Measurements from ENCODE around the gene ALPP. TPM values are rescaled to one million over a fixed set of nuclear protein-coding genes. Genes with fewer than 3 reads are reported as not detected.
A peak's percentile ranks its signal among the peaks of the same experiment; 100 is the strongest.
"Not testable (repeated sequence)": the region's sequence is repeated elsewhere in the genome, so short reads cannot be mapped to it uniquely, and the experiment has no call there.

The ALPP gene
- total RNA-seq, 1 donor from 2014 or later, result not detected

- Histone ChIP-seq H3K4me1 (no peaks in the 10 kb centered on the region), H3K27me3 (no peaks in the 10 kb centered on the region), H3K9ac (no peak overlapping the region), H3K4me2 (no peak overlapping the region), H2AFZ (replicated peaks) (no peak overlapping the region), H3K79me2 (ENCODE audit: low read depth) (no peaks in the 10 kb centered on the region), H3K4me3 (no peak overlapping the region), H3K36me3 (no peaks in the 10 kb centered on the region), H3K27ac (no peak overlapping the region), H4K20me1 (ENCODE audit: low read depth) (no peaks in the 10 kb centered on the region), H3F3A (ENCODE audit: low read depth) (no peaks in the 10 kb centered on the region), H3K9me3 (ENCODE audit: low read depth) (no peaks in the 10 kb centered on the region)
- H3K9me3 Mint-ChIP-seq, result peaks cover 7% of the 10 kb centered on the region
- no peaks in the 10 kb centered on the region for H3K27me3 Mint-ChIP-seq (ENCODE audit: insufficient read depth, low read depth)
- H3K4me1 Mint-ChIP-seq, result peaks cover 7% of the 10 kb centered on the region
- H3K4me3 Mint-ChIP-seq, result no peak overlapping the region
- H3K27ac Mint-ChIP-seq, result no peak overlapping the region
- no peak for TF ChIP-seq EZH2phosphoT487 (IDR thresholded peaks at IDR 0.05)
- TF ChIP-seq CTCF (IDR thresholded peaks at IDR 0.05), result no peak
- TF ChIP-seq EZH2 (IDR thresholded peaks at IDR 0.05), result no peak
- H3K36me3 Mint-ChIP-seq, result no peaks in the 10 kb centered on the region
- DNase-seq (ENCODE audit: low spot score), result no peak
Observed at GRCh38 chr2:232362174-232362900, 16.2 kb upstream of the ALPP start.

- H3K4me3 ChIP-seq; H3K27ac Mint-ChIP-seq; H3K79me2 ChIP-seq (ENCODE audit: low read depth); H3F3A ChIP-seq (ENCODE audit: low read depth); H3K9me3 Mint-ChIP-seq; H2AFZ ChIP-seq (replicated peaks); DNase-seq (ENCODE audit: low spot score); H3K4me1 Mint-ChIP-seq; H3K4me1 ChIP-seq; H3K27me3 Mint-ChIP-seq (ENCODE audit: insufficient read depth, low read depth); H4K20me1 ChIP-seq (ENCODE audit: low read depth); H3K27ac ChIP-seq; H3K4me2 ChIP-seq; H3K9me3 ChIP-seq (ENCODE audit: low read depth); H3K4me3 Mint-ChIP-seq; H3K36me3 ChIP-seq; H3K36me3 Mint-ChIP-seq; H3K27me3 ChIP-seq; H3K9ac ChIP-seq: not testable (repeated sequence)
- peak; percentile 12 for TF ChIP-seq CTCF (IDR thresholded peaks at IDR 0.05)
Observed at GRCh38 chr2:232363064-232363783, 15.3 kb upstream of the ALPP start.

- Histone ChIP-seq H3K27me3 (no peaks in the 10 kb centered on the region), H3K79me2 (ENCODE audit: low read depth) (no peaks in the 10 kb centered on the region), H3K4me2 (no peak overlapping the region), H3K4me3 (no peak overlapping the region), H2AFZ (replicated peaks) (no peak overlapping the region), H3K9ac (no peak overlapping the region), H3K4me1 (peaks cover 4% of the 10 kb centered on the region), H3K27ac (no peak overlapping the region), H3K9me3 (ENCODE audit: low read depth) (no peaks in the 10 kb centered on the region), H3K36me3 (no peaks in the 10 kb centered on the region), H4K20me1 (ENCODE audit: low read depth) (no peaks in the 10 kb centered on the region), H3F3A (ENCODE audit: low read depth) (no peaks in the 10 kb centered on the region)
- no peak overlapping the region for H3K4me3 Mint-ChIP-seq
- H3K4me1 Mint-ChIP-seq, result peaks cover 13% of the 10 kb centered on the region
- H3K9me3 Mint-ChIP-seq, result peaks cover 7% of the 10 kb centered on the region
- no peak overlapping the region for H3K27ac Mint-ChIP-seq
- no peaks in the 10 kb centered on the region for H3K36me3 Mint-ChIP-seq
- H3K27me3 Mint-ChIP-seq (ENCODE audit: insufficient read depth, low read depth), result peaks cover 2% of the 10 kb centered on the region
- no peak for DNase-seq (ENCODE audit: low spot score)
- TF ChIP-seq EZH2phosphoT487 (IDR thresholded peaks at IDR 0.05), result no peak
- TF ChIP-seq EZH2 (IDR thresholded peaks at IDR 0.05), result no peak
- no peak for TF ChIP-seq CTCF (IDR thresholded peaks at IDR 0.05)
Observed at GRCh38 chr2:232363784-232364615, 14.6 kb upstream of the ALPP start.

GRCh38 chr2:232364806-232365594, 13.6 kb upstream of the ALPP start:
- H3K4me1 Mint-ChIP-seq, result peaks cover 19% of the 10 kb centered on the region
- H3K9me3 Mint-ChIP-seq; H3K4me3 Mint-ChIP-seq; H3K79me2 ChIP-seq (ENCODE audit: low read depth); H3K9ac ChIP-seq; H3K9me3 ChIP-seq (ENCODE audit: low read depth); H4K20me1 ChIP-seq (ENCODE audit: low read depth); H3K27ac ChIP-seq; DNase-seq (ENCODE audit: low spot score); H3K27ac Mint-ChIP-seq; H2AFZ ChIP-seq (replicated peaks); H3K27me3 Mint-ChIP-seq (ENCODE audit: insufficient read depth, low read depth); H3K27me3 ChIP-seq; H3K4me3 ChIP-seq; H3K36me3 ChIP-seq; H3F3A ChIP-seq (ENCODE audit: low read depth); H3K4me2 ChIP-seq; H3K36me3 Mint-ChIP-seq: not testable (repeated sequence)
- peaks cover 13% of the 10 kb centered on the region for H3K4me1 ChIP-seq

All from neural progenitor cell (in vitro differentiated cells).